Ishikawa (cell line): ENCODE measurements around the gene ATG7.

Source experiments
- CEBPB ChIP-seq: IDR thresholded peaks from 2 replicates; pipeline ENCODE4 v1.6.1; 2012
- CREB1 ChIP-seq: IDR thresholded peaks from 2 replicates; pipeline ENCODE4 v1.6.1; 2012; ENCODE audit warnings: low read depth
- EGR1 ChIP-seq: IDR thresholded peaks from 2 replicates; pipeline ENCODE4 v1.6.1; 2012
- EP300 ChIP-seq: IDR thresholded peaks from 2 replicates; pipeline ENCODE4 v1.6.1; 2012; ENCODE audit warnings: borderline replicate concordance
- FOXM1 ChIP-seq: IDR thresholded peaks from 2 replicates; pipeline ENCODE4 v1.6.1; 2012; ENCODE audit warnings: low read depth, borderline replicate concordance
- MAX ChIP-seq: IDR thresholded peaks from 2 replicates; pipeline ENCODE4 v1.6.1; 2012
- NFIC ChIP-seq: IDR thresholded peaks from 2 replicates; pipeline ENCODE4 v1.6.1; 2012
- RAD21 ChIP-seq: IDR thresholded peaks from 2 replicates; pipeline ENCODE4 v1.6.1; 2012; ENCODE audit warnings: low read depth
- REST ChIP-seq: IDR thresholded peaks from 2 replicates; pipeline ENCODE4 v1.6.1; 2012; ENCODE audit warnings: low read depth, mild to moderate bottlenecking
- TAF1 ChIP-seq: IDR thresholded peaks from 2 replicates; pipeline ENCODE4 v1.6.1; 2012; ENCODE audit warnings: low read depth, mild to moderate bottlenecking
- TCF12 ChIP-seq: IDR thresholded peaks from 2 replicates; pipeline ENCODE4 v1.6.1; 2012; ENCODE audit warnings: low read depth
- TEAD4 ChIP-seq: IDR thresholded peaks from 2 replicates; pipeline ENCODE4 v1.6.1; 2012
- USF1 ChIP-seq: IDR thresholded peaks from 2 replicates; pipeline ENCODE4 v1.6.1; 2012
- YY1 ChIP-seq: IDR thresholded peaks from 2 replicates; pipeline ENCODE4 v1.6.1; 2012; ENCODE audit warnings: low read depth
- ZBTB7A ChIP-seq: IDR thresholded peaks from 2 replicates; pipeline ENCODE4 v1.6.1; 2012; ENCODE audit warnings: low read depth

Gene ATG7

GRCh38 chr3:11534793-11535101 is 262.6 kb downstream of the ATG7 start:
- TF ChIP-seq TCF12, result no peak

GRCh38 chr3:11535243-11535960 is 263.2 kb downstream of the ATG7 start:
- no peak for TF ChIP-seq YY1
- no peak for TF ChIP-seq CEBPB
- no peak for TF ChIP-seq RAD21
- no peak for TF ChIP-seq ZBTB7A
- no peak for TF ChIP-seq USF1
- no peak for TF ChIP-seq MAX
- TF ChIP-seq EGR1, result no peak
- TF ChIP-seq NFIC, result no peak

GRCh38 chr3:11536132-11536935 is 264.1 kb downstream of the ATG7 start:
- TF ChIP-seq EP300 (no peak), MAX (no peak), CEBPB (no peak), REST (no peak), TCF12 (no peak), TEAD4 (no peak)

GRCh38 chr3:11536936-11537612 is 264.9 kb downstream of the ATG7 start:
- TF ChIP-seq NFIC, result no peak
- TF ChIP-seq USF1, result no peak
- TF ChIP-seq REST, result no peak
- TF ChIP-seq YY1, result no peak
- TF ChIP-seq EP300, result no peak
- TF ChIP-seq RAD21, result no peak
- TF ChIP-seq CEBPB, result no peak
- no peak for TF ChIP-seq MAX
- no peak for TF ChIP-seq EGR1
- TF ChIP-seq ZBTB7A, result no peak
- no peak for TF ChIP-seq TEAD4
- TF ChIP-seq TCF12, result no peak
- TF ChIP-seq FOXM1, result no peak
- TF ChIP-seq TAF1, result no peak
- no peak for TF ChIP-seq CREB1

- TF ChIP-seq FOXM1 (no peak), CREB1 (no peak), MAX (no peak), TCF12 (no peak)
Measured at GRCh38 chr3:11538581-11538980, 266.4 kb downstream of the ATG7 start.

- TF ChIP-seq ZBTB7A (no peak), RAD21 (no peak), MAX (no peak), TAF1 (no peak), CEBPB (no peak), YY1 (no peak), REST (no peak), CREB1 (no peak), NFIC (no peak), FOXM1 (no peak), EP300 (no peak), EGR1 (no peak), TEAD4 (no peak)
Measured at GRCh38 chr3:11539218-11539617, 267.0 kb downstream of the ATG7 start.
